ENCODE data around the gene PLXND1.

PLXND1 gene

DNA sequence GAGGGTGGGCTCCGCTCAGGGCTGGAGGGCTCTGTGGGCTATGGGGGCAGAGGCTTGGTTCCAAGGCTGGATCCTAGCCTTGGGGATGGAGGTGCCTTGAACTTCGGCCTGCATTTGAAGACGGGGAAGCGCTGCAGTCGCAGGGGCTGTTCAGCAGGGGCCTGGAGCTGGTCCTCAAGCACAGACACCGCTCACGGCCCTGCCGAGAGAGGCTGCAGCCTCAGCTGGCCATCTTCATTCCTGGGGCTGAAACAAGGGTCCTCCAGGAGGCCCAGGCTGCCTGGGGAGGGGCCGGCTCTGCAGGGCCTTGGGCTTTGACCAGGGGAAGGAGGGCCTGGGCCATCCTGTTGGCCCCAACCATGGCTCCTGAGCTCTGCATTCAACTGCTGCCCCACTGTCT, 25.6 kb upstream of the PLXND1 start:
- DNase-seq (ENCODE audit: low read depth in 1 of 2, low spot score in 1 of 2) = no peak
- H3K4me3 ChIP-seq (replicated peaks; ENCODE audit: insufficient read depth, low read length) = no peak overlapping the region
- no peaks in the 10 kb centered on the region for H3K27me3 ChIP-seq (ENCODE audit: insufficient read depth, poor library complexity, severe bottlenecking)
- no peak overlapping the region for H3K27ac ChIP-seq (replicated peaks)
- no peak for TF ChIP-seq POLR2AphosphoS5 (IDR thresholded peaks at IDR 0.05; ENCODE audit: low read depth)

DNA sequence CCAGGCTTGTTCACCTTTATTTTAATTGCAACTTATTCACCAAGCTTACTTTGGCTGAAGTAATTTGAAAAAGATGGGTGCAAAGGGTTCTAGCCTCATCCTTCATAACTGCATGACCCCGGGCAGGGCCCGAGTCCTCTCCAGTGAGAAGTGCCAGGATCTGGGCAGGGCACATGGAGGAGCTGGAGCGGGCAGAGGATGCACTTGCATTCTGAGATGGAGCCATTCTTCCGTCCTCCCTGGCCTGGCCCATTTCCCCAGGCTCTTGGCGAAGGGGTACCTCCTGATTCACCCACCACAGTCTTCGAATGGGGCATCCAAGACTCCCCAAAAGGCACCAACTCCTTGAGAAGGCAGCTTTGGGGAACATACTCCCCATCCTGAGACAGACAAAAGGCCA, 22.5 kb upstream of the PLXND1 start:
- Histone ChIP-seq H3K27ac (replicated peaks) (no peak overlapping the region), H3K4me3 (replicated peaks; ENCODE audit: insufficient read depth, low read length) (no peak overlapping the region), H3K27me3 (ENCODE audit: insufficient read depth, poor library complexity, severe bottlenecking) (no peaks in the 10 kb centered on the region)
- TF ChIP-seq, protein P1, sequence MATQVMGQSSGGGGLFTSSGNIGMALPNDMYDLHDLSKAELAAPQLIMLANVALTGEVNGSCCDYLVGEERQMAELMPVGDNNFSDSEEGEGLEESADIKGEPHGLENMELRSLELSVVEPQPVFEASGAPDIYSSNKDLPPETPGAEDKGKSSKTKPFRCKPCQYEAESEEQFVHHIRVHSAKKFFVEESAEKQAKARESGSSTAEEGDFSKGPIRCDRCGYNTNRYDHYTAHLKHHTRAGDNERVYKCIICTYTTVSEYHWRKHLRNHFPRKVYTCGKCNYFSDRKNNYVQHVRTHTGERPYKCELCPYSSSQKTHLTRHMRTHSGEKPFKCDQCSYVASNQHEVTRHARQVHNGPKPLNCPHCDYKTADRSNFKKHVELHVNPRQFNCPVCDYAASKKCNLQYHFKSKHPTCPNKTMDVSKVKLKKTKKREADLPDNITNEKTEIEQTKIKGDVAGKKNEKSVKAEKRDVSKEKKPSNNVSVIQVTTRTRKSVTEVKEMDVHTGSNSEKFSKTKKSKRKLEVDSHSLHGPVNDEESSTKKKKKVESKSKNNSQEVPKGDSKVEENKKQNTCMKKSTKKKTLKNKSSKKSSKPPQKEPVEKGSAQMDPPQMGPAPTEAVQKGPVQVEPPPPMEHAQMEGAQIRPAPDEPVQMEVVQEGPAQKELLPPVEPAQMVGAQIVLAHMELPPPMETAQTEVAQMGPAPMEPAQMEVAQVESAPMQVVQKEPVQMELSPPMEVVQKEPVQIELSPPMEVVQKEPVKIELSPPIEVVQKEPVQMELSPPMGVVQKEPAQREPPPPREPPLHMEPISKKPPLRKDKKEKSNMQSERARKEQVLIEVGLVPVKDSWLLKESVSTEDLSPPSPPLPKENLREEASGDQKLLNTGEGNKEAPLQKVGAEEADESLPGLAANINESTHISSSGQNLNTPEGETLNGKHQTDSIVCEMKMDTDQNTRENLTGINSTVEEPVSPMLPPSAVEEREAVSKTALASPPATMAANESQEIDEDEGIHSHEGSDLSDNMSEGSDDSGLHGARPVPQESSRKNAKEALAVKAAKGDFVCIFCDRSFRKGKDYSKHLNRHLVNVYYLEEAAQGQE (IDR thresholded peaks at IDR 0.05; ENCODE audit: insufficient replicate concordance, low read depth) = no peak
- TF ChIP-seq, protein P2, sequence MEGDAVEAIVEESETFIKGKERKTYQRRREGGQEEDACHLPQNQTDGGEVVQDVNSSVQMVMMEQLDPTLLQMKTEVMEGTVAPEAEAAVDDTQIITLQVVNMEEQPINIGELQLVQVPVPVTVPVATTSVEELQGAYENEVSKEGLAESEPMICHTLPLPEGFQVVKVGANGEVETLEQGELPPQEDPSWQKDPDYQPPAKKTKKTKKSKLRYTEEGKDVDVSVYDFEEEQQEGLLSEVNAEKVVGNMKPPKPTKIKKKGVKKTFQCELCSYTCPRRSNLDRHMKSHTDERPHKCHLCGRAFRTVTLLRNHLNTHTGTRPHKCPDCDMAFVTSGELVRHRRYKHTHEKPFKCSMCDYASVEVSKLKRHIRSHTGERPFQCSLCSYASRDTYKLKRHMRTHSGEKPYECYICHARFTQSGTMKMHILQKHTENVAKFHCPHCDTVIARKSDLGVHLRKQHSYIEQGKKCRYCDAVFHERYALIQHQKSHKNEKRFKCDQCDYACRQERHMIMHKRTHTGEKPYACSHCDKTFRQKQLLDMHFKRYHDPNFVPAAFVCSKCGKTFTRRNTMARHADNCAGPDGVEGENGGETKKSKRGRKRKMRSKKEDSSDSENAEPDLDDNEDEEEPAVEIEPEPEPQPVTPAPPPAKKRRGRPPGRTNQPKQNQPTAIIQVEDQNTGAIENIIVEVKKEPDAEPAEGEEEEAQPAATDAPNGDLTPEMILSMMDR (IDR thresholded peaks at IDR 0.05; ENCODE audit: insufficient read depth, low read length) = no peak
- no peak for TF ChIP-seq GABPA (IDR thresholded peaks at IDR 0.05; ENCODE audit: low read depth)
- TF ChIP-seq SPI1 (IDR thresholded peaks at IDR 0.05; ENCODE audit: borderline replicate concordance, low read depth) = no peak
- TF ChIP-seq POLR2AphosphoS5 (IDR thresholded peaks at IDR 0.05; ENCODE audit: low read depth) = no peak
- DNase-seq (ENCODE audit: low read depth in 1 of 2, low spot score in 1 of 2) = no peak

DNA sequence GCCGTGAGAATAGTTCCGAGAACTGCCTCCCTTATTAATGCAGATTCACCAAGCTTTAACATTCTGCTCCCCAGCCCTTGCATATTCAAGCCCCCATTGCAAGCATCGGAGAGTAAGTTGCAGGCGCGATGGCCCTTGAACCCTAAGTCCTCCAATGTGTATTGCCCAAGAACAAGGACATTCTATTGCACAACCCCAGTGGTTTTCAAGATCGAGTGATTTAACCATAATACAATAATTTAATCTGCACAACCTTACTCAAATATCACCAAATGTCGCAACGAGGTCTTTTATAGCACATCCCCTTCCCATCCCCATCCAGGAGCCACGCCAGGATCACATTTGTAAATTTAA, 21.7 kb upstream of the PLXND1 start:
- Histone ChIP-seq H3K4me3 (replicated peaks; ENCODE audit: insufficient read depth, low read length) (peak overlapping the region; percentile 60; the same call in 1 of the 2 replicates), H3K27me3 (ENCODE audit: insufficient read depth, poor library complexity, severe bottlenecking) (no peaks in the 10 kb centered on the region), H3K27ac (replicated peaks) (no peak overlapping the region; the same call in 1 of the 2 replicates)
- TF ChIP-seq, protein P1 (IDR thresholded peaks at IDR 0.05; ENCODE audit: insufficient replicate concordance, low read depth) = no peak
- TF ChIP-seq, protein P2 (IDR thresholded peaks at IDR 0.05; ENCODE audit: insufficient read depth, low read length) = no peak
- DNase-seq (ENCODE audit: low read depth in 1 of 2, low spot score in 1 of 2) = no peak

DNA sequence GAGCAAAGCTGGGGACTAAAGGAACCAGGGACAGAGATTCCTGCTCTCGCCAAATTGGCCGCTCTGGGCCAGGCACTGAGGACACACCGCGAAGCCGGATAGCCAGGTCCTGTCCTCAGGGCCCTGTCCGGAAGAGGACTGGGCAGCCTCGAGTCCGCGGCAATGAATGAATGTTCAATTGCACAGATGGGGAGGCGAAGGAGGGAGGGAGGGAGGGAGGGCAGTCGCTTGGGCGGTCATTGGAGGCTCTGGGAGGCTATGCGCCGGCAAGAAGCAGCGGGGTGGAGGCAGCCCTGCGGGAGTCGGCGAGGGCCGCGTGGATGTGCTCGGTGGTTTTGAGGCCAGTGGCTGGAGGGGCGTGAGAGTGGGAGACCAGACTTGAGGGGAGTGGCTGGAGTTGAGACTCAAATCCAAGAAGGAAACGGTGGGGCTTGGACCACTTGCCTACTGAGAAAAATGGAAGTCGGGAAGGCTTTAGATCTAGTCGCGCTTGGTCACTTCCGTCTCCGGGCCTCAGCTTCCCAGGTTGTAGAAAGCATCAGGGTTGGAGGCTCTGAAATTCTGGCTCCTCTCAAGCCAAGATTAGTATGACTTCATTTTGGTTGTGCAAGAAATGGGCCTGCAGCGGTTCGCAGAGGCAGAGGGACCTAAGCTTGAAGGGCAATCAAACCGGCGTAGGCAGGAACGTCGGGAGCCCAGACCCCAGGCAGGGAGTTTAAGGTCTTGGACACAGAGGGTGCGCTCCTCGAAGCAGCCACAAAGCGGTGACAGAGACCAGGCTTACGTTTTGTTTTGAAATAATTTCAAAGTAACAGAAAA, 21.1 kb upstream of the PLXND1 start:
- 0 out of 2 replicates have a peak, but pooled peaks have one; percentile 22 for TF ChIP-seq POLR2AphosphoS5 (IDR thresholded peaks at IDR 0.05; ENCODE audit: low read depth)
- 0 out of 2 replicates have a peak, but pooled peaks have one; percentile 37 for TF ChIP-seq GABPA (IDR thresholded peaks at IDR 0.05; ENCODE audit: low read depth)
- peak; percentile 61; the same call in 1 of the 2 replicates for TF ChIP-seq SPI1 (IDR thresholded peaks at IDR 0.05; ENCODE audit: borderline replicate concordance, low read depth)
- TF ChIP-seq, protein P2 (IDR thresholded peaks at IDR 0.05; ENCODE audit: insufficient read depth, low read length) = peak; percentile 81
- TF ChIP-seq, protein P1 (IDR thresholded peaks at IDR 0.05; ENCODE audit: insufficient replicate concordance, low read depth) = no peak
- peak overlapping the region; percentile 60 for H3K4me3 ChIP-seq (replicated peaks; ENCODE audit: insufficient read depth, low read length)
- DNase-seq (ENCODE audit: low read depth in 1 of 2, low spot score in 1 of 2) = peak; percentile 87 to 88
- no peaks in the 10 kb centered on the region for H3K27me3 ChIP-seq (ENCODE audit: insufficient read depth, poor library complexity, severe bottlenecking)
- peak overlapping the region; percentile 77 for H3K27ac ChIP-seq (replicated peaks)
